ENCODE measurements around the gene PPM1H. TPM values are rescaled to one million over a fixed set of nuclear protein-coding genes. Genes with fewer than 3 reads are reported as not detected.
"Not testable (repeated sequence)": the region's sequence is repeated elsewhere in the genome, so short reads cannot be mapped to it uniquely, and the experiment has no call there.

The PPM1H gene
- total RNA-seq, 5 donors from 2014 or later (not counting 1 experiment from before 2014, with no cell fraction given): 0.18 to 0.82 (median 0.42) TPM

GRCh38 chr12:62766496-62766895 lies 168.5 kb downstream of the PPM1H start:
- Mint-ChIP-seq H3K9me3 (no peaks in the 10 kb centered on the region), H3K27ac (no peak overlapping the region), H3K4me1 (no peaks in the 10 kb centered on the region), H3K4me3 (no peak overlapping the region), H3K27me3 (peaks cover 0 to 1% of the 10 kb centered on the region in 2 donors), H3K36me3 (no peaks in the 10 kb centered on the region)
- Histone ChIP-seq H3K36me3 (ENCODE audit: control insufficient read depth in 2 of 2, extremely low read depth in 1 of 2, insufficient read depth in 1 of 2, low read length in 1 of 2) (no peaks in the 10 kb centered on the region), H3K27ac (ENCODE audit: low read length) (no peak overlapping the region), H3K27me3 (replicated peaks in 1 of 2; ENCODE audit: control insufficient read depth in 2 of 2, extremely low read depth in 1 of 2, insufficient read depth in 2 of 2, low read length in 1 of 2) (no peaks in the 10 kb centered on the region), H3K4me1 (ENCODE audit: control insufficient read depth in 1 of 2, extremely low read depth in 1 of 2, insufficient read depth in 2 of 2, low read length in 2 of 2) (no peaks in the 10 kb centered on the region), H3K4me3 (ENCODE audit: control insufficient read depth in 1 of 2, extremely low read depth in 1 of 2, low read length in 1 of 2) (no peak overlapping the region), H3K9me3 (no peaks in the 10 kb centered on the region)
- DNase-seq: no peak
- no peak for ATAC-seq (replicated peaks in 1 of 4)
- CTCF ChIA-PET: no interaction called here
- no CpG with 5 or more reads among the region's 1 CpG for WGBS (ENCODE audit: insufficient coverage)
- POLR2A ChIA-PET: no interaction called here

GRCh38 chr12:62763861-62764645 lies 170.9 kb downstream of the PPM1H start:
- no peaks in the 10 kb centered on the region for H3K9me3 ChIP-seq
- no peak overlapping the region for H3K27ac ChIP-seq (ENCODE audit: low read length)
- ATAC-seq (replicated peaks in 1 of 4) (no peak), DNase-seq (no peak)
- H3K27me3 ChIP-seq (replicated peaks in 1 of 2; ENCODE audit: control insufficient read depth in 2 of 2, extremely low read depth in 1 of 2, insufficient read depth in 2 of 2, low read length in 1 of 2): no peaks in the 10 kb centered on the region
- Mint-ChIP-seq H3K27ac (no peak overlapping the region), H3K4me1 (no peaks in the 10 kb centered on the region), H3K4me3 (no peak overlapping the region), H3K9me3 (no peaks in the 10 kb centered on the region), H3K36me3 (no peaks in the 10 kb centered on the region), H3K27me3 (peaks cover 4 to 8% of the 10 kb centered on the region in 2 donors)
- 77% methylated on average over 6 of the region's 9 CpGs for WGBS (ENCODE audit: insufficient coverage)
- H3K4me3 ChIP-seq (ENCODE audit: control insufficient read depth in 1 of 2, extremely low read depth in 1 of 2, low read length in 1 of 2): no peak overlapping the region
- POLR2A ChIA-PET: no interaction called here
- no peaks in the 10 kb centered on the region for H3K4me1 ChIP-seq (ENCODE audit: control insufficient read depth in 1 of 2, extremely low read depth in 1 of 2, insufficient read depth in 2 of 2, low read length in 2 of 2)
- CTCF ChIA-PET: no interaction called here
- no peaks in the 10 kb centered on the region for H3K36me3 ChIP-seq (ENCODE audit: control insufficient read depth in 2 of 2, extremely low read depth in 1 of 2, insufficient read depth in 1 of 2, low read length in 1 of 2)

- DNase-seq: no peak
- no peaks in the 10 kb centered on the region for H3K4me1 Mint-ChIP-seq
- Histone ChIP-seq H3K9me3 (no peaks in the 10 kb centered on the region), H3K27ac (ENCODE audit: low read length) (no peak overlapping the region), H3K4me1 (ENCODE audit: control insufficient read depth in 1 of 2, extremely low read depth in 1 of 2, insufficient read depth in 2 of 2, low read length in 2 of 2) (no peaks in the 10 kb centered on the region), H3K4me3 (ENCODE audit: control insufficient read depth in 1 of 2, extremely low read depth in 1 of 2, low read length in 1 of 2) (no peak overlapping the region), H3K36me3 (ENCODE audit: control insufficient read depth in 2 of 2, extremely low read depth in 1 of 2, insufficient read depth in 1 of 2, low read length in 1 of 2) (no peaks in the 10 kb centered on the region), H3K27me3 (replicated peaks in 1 of 2; ENCODE audit: control insufficient read depth in 2 of 2, extremely low read depth in 1 of 2, insufficient read depth in 2 of 2, low read length in 1 of 2) (no peaks in the 10 kb centered on the region)
- 100% methylated on average over 2 of the region's 3 CpGs for WGBS (ENCODE audit: insufficient coverage)
- H3K27me3 Mint-ChIP-seq: peaks cover 4 to 9% of the 10 kb centered on the region in 2 donors
- no peaks in the 10 kb centered on the region for H3K9me3 Mint-ChIP-seq
- ChIA-PET CTCF (no interaction called here), POLR2A (no interaction called here)
- no peak overlapping the region for H3K4me3 Mint-ChIP-seq
- H3K27ac Mint-ChIP-seq: no peak overlapping the region
- no peak for ATAC-seq (replicated peaks in 1 of 4)
- H3K36me3 Mint-ChIP-seq: no peaks in the 10 kb centered on the region
These were observed 171.6 kb downstream of the PPM1H start for GRCh38 chr12:62763312-62763711.

- ATAC-seq (replicated peaks in 1 of 4) (no peak), DNase-seq (no peak)
- H3K27ac Mint-ChIP-seq: no peak overlapping the region
- Histone ChIP-seq H3K4me1 (ENCODE audit: control insufficient read depth in 1 of 2, extremely low read depth in 1 of 2, insufficient read depth in 2 of 2, low read length in 2 of 2) (no peaks in the 10 kb centered on the region), H3K27ac (ENCODE audit: low read length) (no peak overlapping the region), H3K9me3 (no peaks in the 10 kb centered on the region), H3K4me3 (ENCODE audit: control insufficient read depth in 1 of 2, extremely low read depth in 1 of 2, low read length in 1 of 2) (no peak overlapping the region), H3K36me3 (ENCODE audit: control insufficient read depth in 2 of 2, extremely low read depth in 1 of 2, insufficient read depth in 1 of 2, low read length in 1 of 2) (no peaks in the 10 kb centered on the region), H3K27me3 (replicated peaks in 1 of 2; ENCODE audit: control insufficient read depth in 2 of 2, extremely low read depth in 1 of 2, insufficient read depth in 2 of 2, low read length in 1 of 2) (no peaks in the 10 kb centered on the region)
- H3K27me3 Mint-ChIP-seq: peaks cover 4 to 9% of the 10 kb centered on the region in 2 donors
- H3K4me3 Mint-ChIP-seq: no peak overlapping the region
- no peaks in the 10 kb centered on the region for H3K36me3 Mint-ChIP-seq
- ChIA-PET POLR2A (no interaction called here), CTCF (no interaction called here)
- no peaks in the 10 kb centered on the region for H3K9me3 Mint-ChIP-seq
- no CpG with 5 or more reads among the region's 3 CpGs for WGBS (ENCODE audit: insufficient coverage)
- no peaks in the 10 kb centered on the region for H3K4me1 Mint-ChIP-seq
These were observed 172.3 kb downstream of the PPM1H start for GRCh38 chr12:62762645-62763044.

GRCh38 chr12:62761658-62762057 lies 173.3 kb downstream of the PPM1H start:
- H3K36me3 ChIP-seq (ENCODE audit: control insufficient read depth in 2 of 2, extremely low read depth in 1 of 2, insufficient read depth in 1 of 2, low read length in 1 of 2): no peaks in the 10 kb centered on the region
- Mint-ChIP-seq H3K36me3 (no peaks in the 10 kb centered on the region), H3K27me3 (peaks cover 4 to 9% of the 10 kb centered on the region in 2 donors), H3K4me3 (no peak overlapping the region), H3K27ac (no peak overlapping the region), H3K9me3 (no peaks in the 10 kb centered on the region), H3K4me1 (no peaks in the 10 kb centered on the region)
- ATAC-seq (replicated peaks in 1 of 4): no peak
- H3K27me3 ChIP-seq (replicated peaks in 1 of 2; ENCODE audit: control insufficient read depth in 2 of 2, extremely low read depth in 1 of 2, insufficient read depth in 2 of 2, low read length in 1 of 2): no peaks in the 10 kb centered on the region
- DNase-seq: no peak
- no peaks in the 10 kb centered on the region for H3K9me3 ChIP-seq
- no peak overlapping the region for H3K27ac ChIP-seq (ENCODE audit: low read length)
- ChIA-PET POLR2A (no interaction called here), CTCF (no interaction called here)
- 88% methylated on average over 4 of the region's 5 CpGs for WGBS (ENCODE audit: insufficient coverage)
- no peak overlapping the region for H3K4me3 ChIP-seq (ENCODE audit: control insufficient read depth in 1 of 2, extremely low read depth in 1 of 2, low read length in 1 of 2)
- H3K4me1 ChIP-seq (ENCODE audit: control insufficient read depth in 1 of 2, extremely low read depth in 1 of 2, insufficient read depth in 2 of 2, low read length in 2 of 2): no peaks in the 10 kb centered on the region

GRCh38 chr12:62760779-62761178 lies 174.2 kb downstream of the PPM1H start:
- H3K4me3 Mint-ChIP-seq: no peak overlapping the region
- no peaks in the 10 kb centered on the region for H3K9me3 Mint-ChIP-seq
- CTCF ChIA-PET: no interaction called here
- DNase-seq: no peak
- no peaks in the 10 kb centered on the region for H3K36me3 Mint-ChIP-seq
- H3K27ac Mint-ChIP-seq: no peak overlapping the region
- Histone ChIP-seq H3K9me3 (no peaks in the 10 kb centered on the region), H3K4me1 (ENCODE audit: control insufficient read depth in 1 of 2, extremely low read depth in 1 of 2, insufficient read depth in 2 of 2, low read length in 2 of 2) (no peaks in the 10 kb centered on the region), H3K36me3 (ENCODE audit: control insufficient read depth in 2 of 2, extremely low read depth in 1 of 2, insufficient read depth in 1 of 2, low read length in 1 of 2) (no peaks in the 10 kb centered on the region), H3K4me3 (ENCODE audit: control insufficient read depth in 1 of 2, extremely low read depth in 1 of 2, low read length in 1 of 2) (no peak overlapping the region), H3K27me3 (replicated peaks in 1 of 2; ENCODE audit: control insufficient read depth in 2 of 2, extremely low read depth in 1 of 2, insufficient read depth in 2 of 2, low read length in 1 of 2) (no peaks in the 10 kb centered on the region), H3K27ac (ENCODE audit: low read length) (no peak overlapping the region)
- POLR2A ChIA-PET: no interaction called here
- ATAC-seq (replicated peaks in 1 of 4): no peak
- H3K27me3 Mint-ChIP-seq: peaks cover 4 to 10% of the 10 kb centered on the region in 2 donors
- WGBS (ENCODE audit: insufficient coverage): 45% methylated on average over 1 of the region's 2 CpGs
- H3K4me1 Mint-ChIP-seq: no peaks in the 10 kb centered on the region

GRCh38 chr12:62760341-62760740 lies 174.6 kb downstream of the PPM1H start:
- H3K4me1 ChIP-seq (ENCODE audit: control insufficient read depth in 1 of 2, extremely low read depth in 1 of 2, insufficient read depth in 2 of 2, low read length in 2 of 2); ATAC-seq (replicated peaks in 1 of 4); H3K27ac Mint-ChIP-seq; H3K9me3 ChIP-seq; H3K4me3 Mint-ChIP-seq; H3K27ac ChIP-seq (ENCODE audit: low read length); H3K4me3 ChIP-seq (ENCODE audit: control insufficient read depth in 1 of 2, extremely low read depth in 1 of 2, low read length in 1 of 2); CTCF ChIA-PET; H3K9me3 Mint-ChIP-seq; DNase-seq; H3K27me3 ChIP-seq (replicated peaks in 1 of 2; ENCODE audit: control insufficient read depth in 2 of 2, extremely low read depth in 1 of 2, insufficient read depth in 2 of 2, low read length in 1 of 2); H3K4me1 Mint-ChIP-seq; H3K36me3 Mint-ChIP-seq; POLR2A ChIA-PET; H3K36me3 ChIP-seq (ENCODE audit: control insufficient read depth in 2 of 2, extremely low read depth in 1 of 2, insufficient read depth in 1 of 2, low read length in 1 of 2): not testable (repeated sequence)
- peaks cover 4 to 10% of the 10 kb centered on the region in 2 donors for H3K27me3 Mint-ChIP-seq
- 0% methylated on average over 2 of the region's 3 CpGs for WGBS (ENCODE audit: insufficient coverage)
